Measurements from ENCODE around the gene CDH2.

The CDH2 gene

GRCh38 chr18:28168725-28169124, 8.2 kb downstream of the CDH2 start:
- no peak for DNase-seq (ENCODE audit: low spot score)

- no peak for DNase-seq (ENCODE audit: low spot score)
Observed at GRCh38 chr18:28167835-28168349, 9.0 kb downstream of the CDH2 start.

- DNase-seq (ENCODE audit: low spot score): no peak
Observed at GRCh38 chr18:28164771-28165483, 12.0 kb downstream of the CDH2 start.

- no peak for DNase-seq (ENCODE audit: low spot score)
Observed at GRCh38 chr18:28163201-28163775, 13.6 kb downstream of the CDH2 start.

- DNase-seq (ENCODE audit: low spot score): peak; percentile 50
Observed at GRCh38 chr18:28161608-28162599, 15.0 kb downstream of the CDH2 start.

- peak; percentile 33 for DNase-seq (ENCODE audit: low spot score)
Observed at GRCh38 chr18:28159055-28159454, 17.9 kb downstream of the CDH2 start.

GRCh38 chr18:28158083-28158581, 18.8 kb downstream of the CDH2 start:
- DNase-seq (ENCODE audit: low spot score): peak; percentile 19

- no peak for DNase-seq (ENCODE audit: low spot score)
Observed at GRCh38 chr18:28153485-28154065, 23.4 kb downstream of the CDH2 start.

GRCh38 chr18:28152754-28153153, 24.2 kb downstream of the CDH2 start:
- DNase-seq (ENCODE audit: low spot score): no peak

GRCh38 chr18:28152354-28152753, 24.6 kb downstream of the CDH2 start:
- DNase-seq (ENCODE audit: low spot score): no peak

- DNase-seq (ENCODE audit: low spot score): no peak
Observed at GRCh38 chr18:28151434-28151833, 25.5 kb downstream of the CDH2 start.

GRCh38 chr18:28150925-28151324, 26.0 kb downstream of the CDH2 start:
- no peak for DNase-seq (ENCODE audit: low spot score)

- no peak for DNase-seq (ENCODE audit: low spot score)
Observed at GRCh38 chr18:28149810-28150420, 27.0 kb downstream of the CDH2 start.

GRCh38 chr18:28147674-28148171, 29.2 kb downstream of the CDH2 start:
- DNase-seq (ENCODE audit: low spot score): no peak

- no peak for DNase-seq (ENCODE audit: low spot score)
Observed at GRCh38 chr18:28143725-28144124, 33.2 kb downstream of the CDH2 start.

GRCh38 chr18:28138816-28139215, 38.1 kb downstream of the CDH2 start:
- no peak for DNase-seq (ENCODE audit: low spot score)

GRCh38 chr18:28136071-28136470, 40.9 kb downstream of the CDH2 start:
- DNase-seq (ENCODE audit: low spot score): no peak

GRCh38 chr18:28134774-28135173, 42.2 kb downstream of the CDH2 start:
- no peak for DNase-seq (ENCODE audit: low spot score)

GRCh38 chr18:28132084-28132483, 44.8 kb downstream of the CDH2 start:
- DNase-seq (ENCODE audit: low spot score): no peak

GRCh38 chr18:28128659-28128980, 48.3 kb downstream of the CDH2 start:
- DNase-seq (ENCODE audit: low spot score): no peak

Data from AG20443 (cell line).